ENCODE data around the gene STAT1.
"Not testable (repeated sequence)": the region's sequence is repeated elsewhere in the genome, so short reads cannot be mapped to it uniquely, and the experiment has no call there.

STAT1 gene

GRCh38 chr2:191003405-191004309 is 10.3 kb downstream of the STAT1 start:
- Mint-ChIP-seq H3K4me3 (no peak overlapping the region), H3K9me3 (peaks cover 13% of the 10 kb centered on the region), H3K27me3 (no peaks in the 10 kb centered on the region), H3K27ac (peak overlapping the region; percentile 61), H3K4me1 (ENCODE audit: low read depth) (peaks cover 65% of the 10 kb centered on the region), H3K36me3 (ENCODE audit: low read depth) (peaks cover 100% of the 10 kb centered on the region)

DNA sequence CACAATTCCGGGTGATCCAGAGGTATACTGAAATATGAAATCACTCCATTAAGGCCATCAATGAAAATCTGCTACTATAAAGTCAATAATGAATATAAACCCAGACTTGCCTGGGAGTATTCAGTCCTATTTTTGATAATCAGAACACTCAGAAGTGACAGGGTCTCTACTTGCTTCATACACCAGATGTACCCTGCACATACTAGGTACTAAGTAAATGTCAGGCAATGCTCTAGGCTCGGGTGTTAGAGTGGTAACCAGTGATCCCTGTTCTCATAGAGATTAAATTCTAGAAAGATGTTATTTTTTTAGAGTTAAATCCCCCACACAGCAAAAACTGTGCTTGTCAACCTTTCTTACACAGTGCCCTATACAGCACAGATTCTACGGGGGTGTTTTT is 12.3 kb downstream of the STAT1 start:
- Mint-ChIP-seq H3K9me3 (peaks cover 18% of the 10 kb centered on the region), H3K27me3 (no peaks in the 10 kb centered on the region), H3K4me3 (no peak overlapping the region), H3K4me1 (ENCODE audit: low read depth) (peaks cover 59% of the 10 kb centered on the region), H3K36me3 (ENCODE audit: low read depth) (peaks cover 98% of the 10 kb centered on the region), H3K27ac (peak overlapping the region; percentile 22)

DNA sequence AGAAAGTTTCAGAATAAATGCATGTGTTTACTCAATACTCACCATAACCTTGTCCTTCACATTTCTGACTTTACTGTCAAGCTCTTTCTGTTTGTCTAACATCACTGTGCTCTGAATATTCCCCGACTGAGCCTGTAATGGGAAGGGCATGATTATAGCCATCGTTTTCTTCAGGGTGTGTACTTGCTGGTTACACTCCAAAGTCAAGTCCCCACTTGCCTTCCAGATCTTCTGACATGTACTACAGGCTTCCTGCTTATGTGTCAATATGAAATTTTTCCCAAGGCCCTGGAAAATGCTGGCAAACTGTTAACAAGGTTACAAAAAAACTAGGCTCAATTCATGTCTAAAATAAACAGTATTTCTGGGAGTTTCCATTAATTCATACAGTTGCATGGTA is 12.9 kb downstream of the STAT1 start:
- H3K4me1 Mint-ChIP-seq (ENCODE audit: low read depth): peaks cover 57% of the 10 kb centered on the region
- no peaks in the 10 kb centered on the region for H3K27me3 Mint-ChIP-seq
- H3K9me3 Mint-ChIP-seq: peaks cover 21% of the 10 kb centered on the region
- H3K36me3 Mint-ChIP-seq (ENCODE audit: low read depth): peaks cover 98% of the 10 kb centered on the region
- H3K4me3 Mint-ChIP-seq: no peak overlapping the region
- peak overlapping the region; percentile 22 for H3K27ac Mint-ChIP-seq

DNA sequence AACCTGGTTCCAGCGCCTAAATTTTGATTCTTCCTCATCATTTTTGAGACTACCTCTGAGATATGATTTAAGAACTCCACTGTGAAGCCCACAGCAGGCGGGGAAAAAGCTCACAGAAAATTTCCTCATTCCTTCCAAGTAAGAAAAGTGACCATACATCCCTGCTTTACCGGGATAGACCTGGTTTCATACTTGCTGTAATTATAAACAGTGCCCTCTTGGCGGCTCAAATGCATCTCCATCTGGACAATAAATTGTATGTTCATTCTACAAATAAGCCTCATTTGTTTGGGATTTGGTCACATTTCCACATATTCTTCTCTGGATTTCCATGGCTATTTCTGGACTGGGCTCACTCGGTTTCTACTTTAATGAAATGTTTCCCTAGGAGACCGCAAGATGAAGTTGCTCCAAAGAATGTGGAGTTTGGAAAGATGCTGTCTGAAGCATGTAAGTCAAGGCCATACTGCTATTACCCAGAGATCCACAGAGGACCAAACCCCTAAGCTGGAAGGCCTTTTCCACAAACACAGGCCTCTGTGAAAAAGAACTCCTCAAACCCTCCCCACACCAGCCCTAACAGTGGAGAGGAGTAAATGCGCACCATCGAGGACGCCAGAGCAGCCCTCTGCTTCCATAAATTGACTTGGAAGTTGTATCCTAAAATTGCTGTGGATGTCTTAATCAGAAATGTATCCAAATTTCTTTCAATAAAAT is 13.9 kb downstream of the STAT1 start:
- Mint-ChIP-seq H3K9me3 (peaks cover 29% of the 10 kb centered on the region), H3K27ac (no peak overlapping the region), H3K27me3 (no peaks in the 10 kb centered on the region), H3K4me1 (ENCODE audit: low read depth) (peaks cover 63% of the 10 kb centered on the region), H3K4me3 (no peak overlapping the region), H3K36me3 (ENCODE audit: low read depth) (peaks cover 98% of the 10 kb centered on the region)

GRCh38 chr2:190999058-190999457 is 14.9 kb downstream of the STAT1 start:
- peaks cover 25% of the 10 kb centered on the region for H3K9me3 Mint-ChIP-seq
- no peaks in the 10 kb centered on the region for H3K27me3 Mint-ChIP-seq
- H3K27ac Mint-ChIP-seq: peak overlapping the region; percentile 36
- H3K36me3 Mint-ChIP-seq (ENCODE audit: low read depth): peaks cover 97% of the 10 kb centered on the region
- peaks cover 59% of the 10 kb centered on the region for H3K4me1 Mint-ChIP-seq (ENCODE audit: low read depth)
- H3K4me3 Mint-ChIP-seq: no peak overlapping the region

GRCh38 chr2:190997526-190998113 is 16.4 kb downstream of the STAT1 start:
- H3K36me3 Mint-ChIP-seq (ENCODE audit: low read depth): peaks cover 95% of the 10 kb centered on the region
- H3K27me3 Mint-ChIP-seq: no peaks in the 10 kb centered on the region
- H3K9me3 Mint-ChIP-seq: peaks cover 21% of the 10 kb centered on the region
- H3K27ac Mint-ChIP-seq: peak overlapping the region; percentile 27
- H3K4me1 Mint-ChIP-seq (ENCODE audit: low read depth): peaks cover 61% of the 10 kb centered on the region
- no peak overlapping the region for H3K4me3 Mint-ChIP-seq

- peak overlapping the region; percentile 27 for H3K27ac Mint-ChIP-seq
- H3K4me3 Mint-ChIP-seq: no peak overlapping the region
- H3K36me3 Mint-ChIP-seq (ENCODE audit: low read depth): peaks cover 95% of the 10 kb centered on the region
- H3K4me1 Mint-ChIP-seq (ENCODE audit: low read depth): peaks cover 57% of the 10 kb centered on the region
- H3K27me3 Mint-ChIP-seq: no peaks in the 10 kb centered on the region
- H3K9me3 Mint-ChIP-seq: peaks cover 21% of the 10 kb centered on the region
These were observed 17.0 kb downstream of the STAT1 start for GRCh38 chr2:190996947-190997346.

- H3K27me3 Mint-ChIP-seq: no peaks in the 10 kb centered on the region
- peak overlapping the region; percentile 27 for H3K27ac Mint-ChIP-seq
- peaks cover 54% of the 10 kb centered on the region for H3K4me1 Mint-ChIP-seq (ENCODE audit: low read depth)
- H3K36me3 Mint-ChIP-seq (ENCODE audit: low read depth): peaks cover 95% of the 10 kb centered on the region
- H3K9me3 Mint-ChIP-seq: peaks cover 21% of the 10 kb centered on the region
- no peak overlapping the region for H3K4me3 Mint-ChIP-seq
These were observed 17.5 kb downstream of the STAT1 start for GRCh38 chr2:190996338-190996946.

DNA sequence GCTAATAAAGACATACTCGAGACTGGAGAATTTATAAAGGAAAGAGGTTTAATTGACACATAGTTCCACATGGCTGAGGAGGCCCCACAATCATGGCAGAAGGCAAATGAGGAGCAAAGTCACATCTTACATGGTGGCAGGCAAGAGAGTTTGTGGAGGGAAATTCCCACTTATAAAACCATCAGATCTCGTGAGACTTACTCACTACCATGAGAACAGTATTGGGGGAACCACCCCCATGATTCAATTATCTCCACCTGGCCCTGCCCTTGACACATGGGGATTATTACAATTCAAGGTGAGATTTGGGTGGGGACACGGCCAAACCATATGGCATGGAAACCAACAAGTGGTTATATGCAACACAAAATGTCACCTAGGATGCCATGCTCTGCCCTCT is 18.7 kb downstream of the STAT1 start:
- Mint-ChIP-seq H3K36me3 (ENCODE audit: low read depth) (peaks cover 95% of the 10 kb centered on the region), H3K27ac (peak overlapping the region; percentile 56), H3K4me1 (ENCODE audit: low read depth) (peaks cover 49% of the 10 kb centered on the region), H3K9me3 (peaks cover 21% of the 10 kb centered on the region)
- H3K27me3 Mint-ChIP-seq, H3K4me3 Mint-ChIP-seq: not testable (repeated sequence)

DNA sequence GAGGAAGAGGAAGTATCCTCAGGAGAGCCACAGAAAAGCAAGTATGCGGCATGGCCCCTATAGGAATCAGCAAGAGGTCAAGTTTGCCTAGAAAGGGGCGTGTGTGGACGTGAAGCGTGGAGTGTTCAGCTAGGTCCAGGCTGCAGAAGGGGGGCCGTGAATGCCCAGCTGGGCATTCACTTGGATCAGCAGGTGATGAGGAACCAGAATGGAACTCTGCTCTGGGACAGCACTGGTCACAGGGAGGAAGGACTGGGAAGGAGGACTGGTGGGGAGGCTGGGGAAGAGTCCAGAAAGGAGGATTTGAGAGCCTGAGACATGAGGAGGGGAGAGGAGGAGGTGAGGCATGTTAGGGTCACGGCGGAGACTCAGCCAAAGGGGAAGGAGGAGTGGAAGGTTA is 19.8 kb downstream of the STAT1 start:
- no peak overlapping the region for H3K4me3 Mint-ChIP-seq
- peaks cover 47% of the 10 kb centered on the region for H3K4me1 Mint-ChIP-seq (ENCODE audit: low read depth)
- peaks cover 21% of the 10 kb centered on the region for H3K9me3 Mint-ChIP-seq
- H3K36me3 Mint-ChIP-seq (ENCODE audit: low read depth): peaks cover 95% of the 10 kb centered on the region
- H3K27ac Mint-ChIP-seq: peak overlapping the region; percentile 71
- H3K27me3 Mint-ChIP-seq: no peaks in the 10 kb centered on the region

DNA sequence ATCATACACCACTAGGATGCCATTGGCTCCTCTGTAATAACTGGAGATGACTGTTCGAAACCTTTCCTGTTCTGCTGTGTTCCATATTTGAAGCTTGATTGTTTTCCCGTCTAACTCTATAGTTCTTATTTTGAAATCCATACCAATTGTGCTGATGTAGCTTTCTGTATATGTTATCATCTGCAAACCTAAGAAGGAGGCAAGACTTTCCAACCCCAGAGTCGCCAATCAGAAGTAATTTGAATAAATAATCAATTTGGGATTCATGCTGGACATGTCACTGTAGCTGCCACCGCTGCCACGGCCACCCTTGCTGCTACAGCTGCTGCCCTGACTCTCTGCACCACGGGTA is 20.7 kb downstream of the STAT1 start:
- Mint-ChIP-seq H3K4me1 (ENCODE audit: low read depth) (peaks cover 46% of the 10 kb centered on the region), H3K27me3 (no peaks in the 10 kb centered on the region), H3K9me3 (peaks cover 21% of the 10 kb centered on the region), H3K27ac (peak overlapping the region; percentile 56), H3K4me3 (no peak overlapping the region), H3K36me3 (ENCODE audit: low read depth) (peaks cover 97% of the 10 kb centered on the region)

GRCh38 chr2:190990132-190990531 is 23.8 kb downstream of the STAT1 start:
- no peak overlapping the region for H3K4me3 Mint-ChIP-seq

DNA sequence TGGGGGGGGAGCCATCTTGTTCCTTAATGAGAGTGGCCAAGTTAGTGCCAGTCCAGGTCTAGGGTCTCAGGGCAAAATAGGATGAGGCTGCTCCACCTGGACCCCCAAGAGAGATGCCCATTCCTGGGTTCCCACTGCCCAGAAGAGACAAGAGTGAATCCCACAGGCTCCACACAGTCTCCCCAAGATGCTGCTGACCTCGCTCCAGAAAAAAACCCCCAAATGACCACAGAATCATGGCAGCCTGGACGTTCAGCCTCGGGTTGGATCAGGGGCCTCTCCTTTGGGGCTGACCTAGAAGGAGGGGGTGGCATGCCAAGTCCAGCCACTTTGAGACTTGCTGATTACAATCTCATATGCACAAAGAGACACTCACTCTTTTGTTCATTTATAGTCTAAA is 25.1 kb downstream of the STAT1 start:
- Mint-ChIP-seq H3K9me3 (no peaks in the 10 kb centered on the region), H3K36me3 (ENCODE audit: low read depth) (peaks cover 95% of the 10 kb centered on the region), H3K4me1 (ENCODE audit: low read depth) (peaks cover 44% of the 10 kb centered on the region), H3K27ac (no peak overlapping the region), H3K27me3 (no peaks in the 10 kb centered on the region), H3K4me3 (no peak overlapping the region)

More at GRCh38 chr2:190990132-190990531, 23.8 kb downstream of the STAT1 start:
- Mint-ChIP-seq H3K27me3 (no peaks in the 10 kb centered on the region), H3K9me3 (peaks cover 4% of the 10 kb centered on the region), H3K4me1 (ENCODE audit: low read depth) (peaks cover 41% of the 10 kb centered on the region), H3K36me3 (ENCODE audit: low read depth) (peaks cover 94% of the 10 kb centered on the region), H3K27ac (no peak overlapping the region)

DNA sequence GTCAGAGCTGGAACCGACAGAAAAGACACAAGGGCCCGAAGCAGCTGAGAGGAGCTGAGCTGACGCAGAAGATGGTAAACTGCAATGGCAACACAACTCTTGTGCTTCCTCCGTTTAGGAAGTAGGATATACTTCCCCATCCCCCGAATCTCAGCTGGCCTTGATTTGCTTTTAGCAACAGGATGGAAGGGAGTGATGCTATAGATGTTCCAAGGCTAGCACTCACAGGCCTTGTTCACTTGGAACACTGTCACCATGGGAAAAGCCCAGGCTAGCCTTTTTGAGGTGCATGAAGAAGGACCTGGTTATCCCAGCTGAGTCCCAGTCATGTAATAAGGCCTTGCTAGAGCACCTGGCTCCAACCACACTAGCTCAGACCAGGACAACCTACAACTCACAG is 26.0 kb downstream of the STAT1 start:
- Mint-ChIP-seq H3K4me1 (ENCODE audit: low read depth) (peaks cover 41% of the 10 kb centered on the region), H3K4me3 (no peak overlapping the region), H3K36me3 (ENCODE audit: low read depth) (peaks cover 95% of the 10 kb centered on the region), H3K9me3 (no peaks in the 10 kb centered on the region), H3K27ac (peak overlapping the region; percentile 45), H3K27me3 (no peaks in the 10 kb centered on the region)

DNA sequence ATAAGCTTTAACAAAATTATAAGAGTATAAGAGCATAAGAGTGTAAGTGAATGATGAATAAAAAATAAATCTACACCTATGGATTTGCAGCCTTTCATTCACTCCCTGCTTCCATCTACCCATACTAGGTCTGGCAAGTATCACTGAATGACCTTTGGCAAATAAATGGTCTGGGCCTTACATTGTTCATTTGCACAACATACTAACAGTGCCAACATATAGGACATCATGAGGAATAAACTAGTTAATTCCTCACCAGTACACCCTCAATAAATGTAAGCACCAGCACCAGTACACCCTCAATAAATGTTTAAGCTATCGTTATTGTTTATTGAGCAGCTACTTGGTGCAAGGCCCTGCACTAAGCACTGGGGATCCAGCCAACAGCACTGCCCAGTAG is 26.9 kb downstream of the STAT1 start:
- Mint-ChIP-seq H3K9me3 (no peaks in the 10 kb centered on the region), H3K27me3 (no peaks in the 10 kb centered on the region), H3K36me3 (ENCODE audit: low read depth) (peaks cover 96% of the 10 kb centered on the region), H3K4me1 (ENCODE audit: low read depth) (peaks cover 49% of the 10 kb centered on the region), H3K27ac (no peak overlapping the region), H3K4me3 (no peak overlapping the region)

Data from stimulated activated naive CD8-positive, alpha-beta T cell treated with anti-CD3 and anti-CD28 coated beads, Interleukin-15, Interleukin-2, amounts not matched to agents 100 ng/mL and 50 ng/mL, for 24 hours (primary cell).